Retina (tissue), 1 donor: ENCODE measurements around the gene RPL10.

ENCODE experiments used
- DNase-seq: peaks from one replicate; pipeline ENCODE4 v3.0.0-alpha.2; 2016

RPL10 gene

GRCh38 chrX:154401918-154402621, 3.9 kb downstream of the RPL10 start:
- no peak for DNase-seq

- no peak for DNase-seq
These were observed 4.5 kb downstream of the RPL10 start for GRCh38 chrX:154402622-154403127.

GRCh38 chrX:154403192-154403591, 5.0 kb downstream of the RPL10 start:
- no peak for DNase-seq

- no peak for DNase-seq
These were observed 5.7 kb downstream of the RPL10 start for GRCh38 chrX:154403858-154404257.

GRCh38 chrX:154404625-154405192, 6.5 kb downstream of the RPL10 start:
- no peak for DNase-seq

- no peak for DNase-seq
These were observed 10.6 kb downstream of the RPL10 start for GRCh38 chrX:154408659-154409221.

- DNase-seq, result no peak
These were observed 11.2 kb downstream of the RPL10 start, which contains the start of gene DNASE1L1 for GRCh38 chrX:154409222-154409871. DNASE1L1 (minus strand) TSS chrX:154409254; CDS start chrX:154405568, 3,686 bp downstream.

GRCh38 chrX:154411981-154412340, 13.8 kb downstream of the RPL10 start:
- peak; percentile 70 for DNase-seq

GRCh38 chrX:154412468-154412867, 14.3 kb downstream of the RPL10 start:
- DNase-seq, result no peak

- no peak for DNase-seq
These were observed 15.0 kb downstream of the RPL10 start for GRCh38 chrX:154413142-154413541.

GRCh38 chrX:154417157-154417556, 19.0 kb downstream of the RPL10 start:
- DNase-seq, result no peak

- no peak for DNase-seq
These were observed 21.0 kb downstream of the RPL10 start for GRCh38 chrX:154419189-154419588.

- DNase-seq, result no peak
These were observed 21.7 kb downstream of the RPL10 start for GRCh38 chrX:154419688-154420401.

GRCh38 chrX:154420402-154420756, 22.2 kb downstream of the RPL10 start:
- no peak for DNase-seq

GRCh38 chrX:154426916-154427770, 29.0 kb downstream of the RPL10 start:
- DNase-seq, result no peak

- DNase-seq, result peak; percentile 89
These were observed 30.3 kb downstream of the RPL10 start, which contains the start of gene ATP6AP1 for GRCh38 chrX:154428176-154429171. ATP6AP1 (plus strand) TSS chrX:154428677; CDS start chrX:154428693, 16 bp downstream.

- no peak for DNase-seq
These were observed 31.5 kb downstream of the RPL10 start for GRCh38 chrX:154429711-154430110.

GRCh38 chrX:154430479-154430878, 32.3 kb downstream of the RPL10 start:
- DNase-seq, result no peak

GRCh38 chrX:154430916-154431315, 32.7 kb downstream of the RPL10 start:
- DNase-seq, result no peak

- DNase-seq, result no peak
These were observed 33.2 kb downstream of the RPL10 start for GRCh38 chrX:154431341-154431740.

GRCh38 chrX:154432210-154432609, 34.0 kb downstream of the RPL10 start:
- DNase-seq, result no peak
